Pancreas (tissue), 10 donors: ENCODE data around the gene RARS2. TPM values are rescaled to one million over a fixed set of nuclear protein-coding genes. Genes with fewer than 3 reads are reported as not detected.
"Not testable (repeated sequence)": the region's sequence is repeated elsewhere in the genome, so short reads cannot be mapped to it uniquely, and the experiment has no call there.

Source experiments
- ATAC-seq, 4 donors: fragments of 200-7000 bp; cut with Tn5 transposase; one replicate each; pipeline versions ENCODE4 v1.8.0 to v1.9.1; 2020; ENCODE audit warnings: mild to moderate bottlenecking in 4 of 4, moderate library complexity in 4 of 4
- DNase-seq, 6 donors: peaks; one replicate each; pipeline ENCODE4 v3.0.0-alpha.2; 2020
- FAIRE-seq: peaks from 2 replicates; lab custom pipeline; 2012; peaks lifted over from hg19 to GRCh38; lab: Jason Lieb, UNC
- H3K27ac ChIP-seq, 4 donors: fragments of 200-600 bp; sonication (generic); 1 replicate in 3 of 4; 2 replicates in 1 of 4; pipeline versions ENCODE4 v1.5.0 to v1.8.0; 2020
- H3K27me3 ChIP-seq, 4 donors: fragments of 200-600 bp; one replicate each; pipeline ENCODE4 v1.8.0; 2021
- H3K36me3 ChIP-seq, 3 donors: fragments of 200-600 bp; sonication (generic) in 1 of 3; one replicate each; pipeline versions ENCODE4 v1.5.0 to v1.8.0; 2020 to 2021
- H3K4me1 ChIP-seq, 3 donors: fragments of 200-600 bp; one replicate each; pipeline ENCODE4 v1.8.0; 2021
- H3K4me3 ChIP-seq, 4 donors: fragments of 200-600 bp; sonication (generic) in 2 of 4; one replicate each; pipeline versions ENCODE4 v1.5.0 to v1.8.0; 2020 to 2021
- H3K9me3 ChIP-seq, 4 donors: fragments of 200-600 bp; one replicate each; pipeline ENCODE4 v1.8.0; 2021
- WGBS, 2 donors: extraction: QIAGEN DNeasy Blood & Tissue Kit; methylation state at CpG; one replicate each; pipeline ENCODE4 v1.1.7; 2013; 5-methylcytosine and 5-hydroxymethylcytosine counted together
- intact Hi-C, 3 donors: fragments of 100-400 bp; cut with DNase I; formaldehyde crosslinking; loops; one replicate each; pipeline versions ENCODE4 v1.11.1 to v1.14.2; 2022
- polyA plus RNA-seq, 2 donors: library from polyadenylated mRNA; stranded (reverse); fragments of 200-250 nt; gene quantifications; one replicate each; pipeline ENCODE4 v1.2.3, GENCODE V29; 2013
- total RNA-seq, 6 donors: library from RNA; stranded (reverse); fragmentation: NEBNext Ultra II Directional in 4 of 6; extraction: Animal tissue kit (Norgen Biotek cat#: 25700) in 4 of 6; gene quantifications; one replicate each; pipeline versions ENCODE4 v1.2.1 to v1.2.4, GENCODE V29; 2021 to 2023
- TF ChIP-seq, protein P1 (sequence below), 4 donors: fragments of 200-600 bp; sonication (generic) in 3 of 4; IDR thresholded peaks; one replicate each; pipeline versions ENCODE4 v1.5.0 to v1.8.0; 2021; ENCODE audit warnings: antibody characterized with exemption in 4 of 4
- donor health status: healthy with polysubstance abuse.
- donor health status: DM: no; HTN: no; CAD: no; lungs with moderate emphysema.
- donor health status: DM: no; HTN: no; CAD: no.
- donor health status: control.
- donor health status: control.
- donor health status: Bipolar disorder and iron deficiency.
- donor health status: DM: yes; HTN: yes; CAD: no.
- donor health status: DM: no; HTN: no; CAD: no.
- donor health status: DM: no; HTN: no; CAD: no.
- donor health status: DM: yes; HTN: yes; CAD: no.

RARS2 gene
- total and polyA plus RNA-seq, 8 donors = 7.5 to 21.7 (median 16.4) TPM

DNA sequence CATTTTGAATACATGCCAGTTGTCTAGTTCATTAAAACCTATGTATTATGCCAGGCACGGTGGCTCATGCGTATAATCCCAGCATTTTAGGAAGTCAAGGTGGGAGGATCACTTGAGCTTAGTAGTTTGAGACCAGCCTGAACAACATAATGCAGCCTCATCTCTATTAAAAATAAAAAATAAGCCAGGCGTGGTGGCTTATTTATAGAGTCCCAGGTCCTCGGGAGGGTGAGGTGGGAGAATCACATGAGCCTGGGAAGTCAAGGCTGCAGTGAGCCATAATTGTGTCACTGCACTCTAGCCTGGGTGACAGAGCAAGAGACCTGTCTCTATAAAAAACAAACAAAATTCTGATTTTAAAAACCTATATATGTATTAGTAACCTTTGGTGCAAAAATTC is 27.6 kb upstream of the RARS2 start:
- Histone ChIP-seq H3K4me1 (no peaks in the 10 kb centered on the region), H3K36me3 (peaks cover 0 to 7% (median 3%) of the 10 kb centered on the region in 3 donors), H3K27me3 (no peaks in the 10 kb centered on the region), H3K9me3 (no peaks in the 10 kb centered on the region), H3K27ac (no peak overlapping the region), H3K4me3 (no peak overlapping the region)
- ATAC-seq (no peak), DNase-seq (no peak), FAIRE-seq (no peak)
- intact Hi-C loops = no loop called here
- 95% methylated on average over 4 of the region's 4 CpGs for WGBS, 2 donors
- TF ChIP-seq, protein P1, sequence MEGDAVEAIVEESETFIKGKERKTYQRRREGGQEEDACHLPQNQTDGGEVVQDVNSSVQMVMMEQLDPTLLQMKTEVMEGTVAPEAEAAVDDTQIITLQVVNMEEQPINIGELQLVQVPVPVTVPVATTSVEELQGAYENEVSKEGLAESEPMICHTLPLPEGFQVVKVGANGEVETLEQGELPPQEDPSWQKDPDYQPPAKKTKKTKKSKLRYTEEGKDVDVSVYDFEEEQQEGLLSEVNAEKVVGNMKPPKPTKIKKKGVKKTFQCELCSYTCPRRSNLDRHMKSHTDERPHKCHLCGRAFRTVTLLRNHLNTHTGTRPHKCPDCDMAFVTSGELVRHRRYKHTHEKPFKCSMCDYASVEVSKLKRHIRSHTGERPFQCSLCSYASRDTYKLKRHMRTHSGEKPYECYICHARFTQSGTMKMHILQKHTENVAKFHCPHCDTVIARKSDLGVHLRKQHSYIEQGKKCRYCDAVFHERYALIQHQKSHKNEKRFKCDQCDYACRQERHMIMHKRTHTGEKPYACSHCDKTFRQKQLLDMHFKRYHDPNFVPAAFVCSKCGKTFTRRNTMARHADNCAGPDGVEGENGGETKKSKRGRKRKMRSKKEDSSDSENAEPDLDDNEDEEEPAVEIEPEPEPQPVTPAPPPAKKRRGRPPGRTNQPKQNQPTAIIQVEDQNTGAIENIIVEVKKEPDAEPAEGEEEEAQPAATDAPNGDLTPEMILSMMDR (IDR thresholded peaks at IDR 0.05) = no peak

DNA sequence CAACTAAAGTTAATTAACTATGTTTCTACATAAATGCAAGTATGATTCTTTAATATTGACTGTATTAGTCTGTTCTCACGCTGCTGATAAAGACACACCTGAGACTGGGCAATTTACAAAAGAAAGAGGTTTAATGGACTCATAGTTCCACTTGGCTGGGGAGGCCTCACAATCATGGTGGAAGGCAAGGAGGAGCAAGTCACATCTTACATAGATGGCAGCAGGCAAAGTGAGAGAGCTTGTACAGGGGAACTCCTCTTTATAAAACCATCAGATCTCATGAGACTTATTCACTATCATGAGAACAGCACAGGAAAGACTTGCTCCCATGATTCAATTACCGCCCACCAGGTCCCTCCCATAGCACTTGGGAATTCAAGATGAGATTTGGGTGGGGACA is 23.2 kb upstream of the RARS2 start:
- H3K9me3 ChIP-seq, H3K27ac ChIP-seq, DNase-seq, H3K4me3 ChIP-seq, intact Hi-C loops, FAIRE-seq, H3K4me1 ChIP-seq, ATAC-seq, H3K27me3 ChIP-seq: not testable (repeated sequence)
- peaks cover 0 to 16% (median 3%) of the 10 kb centered on the region in 3 donors for H3K36me3 ChIP-seq
- 99 to 100% methylated on average over 2 of the region's 2 CpGs for WGBS, 2 donors

DNA sequence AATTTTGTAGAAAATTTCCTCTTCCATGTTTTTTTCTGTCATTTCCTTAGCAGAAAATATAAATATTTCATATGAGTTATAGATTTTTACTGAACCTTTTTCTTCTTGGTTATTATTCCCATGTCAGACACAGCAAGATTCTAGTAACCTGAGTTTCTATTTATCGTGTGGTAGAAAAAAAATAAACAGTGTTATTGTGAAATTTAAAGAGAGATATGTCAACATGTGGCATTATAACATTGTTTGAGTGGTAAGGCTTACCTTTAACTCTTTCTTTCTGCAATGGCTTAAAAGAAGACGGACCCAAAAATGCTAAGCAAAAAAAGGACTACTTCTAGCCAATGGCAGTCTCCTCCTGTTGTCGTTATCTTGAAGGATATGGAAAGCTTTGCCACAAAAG is 19.0 kb upstream of the RARS2 start:
- H3K36me3 ChIP-seq = peaks cover 0 to 24% (median 3%) of the 10 kb centered on the region in 3 donors
- no peak for FAIRE-seq
- ATAC-seq = no peak
- no peak for DNase-seq
- TF ChIP-seq, protein P1 (IDR thresholded peaks at IDR 0.05) = no peak
- H3K27ac ChIP-seq = no peak overlapping the region
- H3K4me3 ChIP-seq = no peak overlapping the region
- no peaks in the 10 kb centered on the region for H3K9me3 ChIP-seq
- WGBS, 2 donors = 77 to 89% methylated on average over 3 of the region's 3 CpGs
- no peaks in the 10 kb centered on the region for H3K4me1 ChIP-seq
- intact Hi-C loops = no loop called here
- no peaks in the 10 kb centered on the region for H3K27me3 ChIP-seq

DNA sequence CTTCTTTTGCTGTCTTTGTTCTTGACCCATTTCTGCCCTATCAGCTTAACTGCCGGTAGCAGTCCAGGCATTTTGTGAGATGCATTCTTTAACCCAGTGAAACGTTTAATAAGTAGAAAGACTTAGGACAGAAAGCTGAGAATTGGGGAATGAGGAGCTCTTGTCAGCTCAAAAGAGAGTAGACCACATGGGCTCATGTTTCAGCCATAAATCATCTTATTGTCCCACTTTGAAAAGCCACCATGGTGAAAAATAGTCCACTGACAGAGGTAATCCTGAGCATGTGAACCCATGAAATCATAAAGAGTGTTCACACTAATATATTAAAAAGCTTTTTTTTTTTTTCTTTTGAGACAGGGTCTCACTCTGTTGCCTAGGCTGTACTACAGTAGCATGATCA is 16.4 kb upstream of the RARS2 start:
- Histone ChIP-seq H3K27me3 (no peaks in the 10 kb centered on the region), H3K4me1 (no peaks in the 10 kb centered on the region), H3K4me3 (no peak overlapping the region), H3K27ac (no peak overlapping the region), H3K9me3 (no peaks in the 10 kb centered on the region), H3K36me3 (peaks cover 0 to 17% (median 0%) of the 10 kb centered on the region in 3 donors)
- intact Hi-C loops = no loop called here
- 75 to 79% methylated on average over 2 of the region's 2 CpGs for WGBS, 2 donors
- DNase-seq (no peak), ATAC-seq (no peak), FAIRE-seq (no peak)
- TF ChIP-seq, protein P1 (IDR thresholded peaks at IDR 0.05) = no peak

DNA sequence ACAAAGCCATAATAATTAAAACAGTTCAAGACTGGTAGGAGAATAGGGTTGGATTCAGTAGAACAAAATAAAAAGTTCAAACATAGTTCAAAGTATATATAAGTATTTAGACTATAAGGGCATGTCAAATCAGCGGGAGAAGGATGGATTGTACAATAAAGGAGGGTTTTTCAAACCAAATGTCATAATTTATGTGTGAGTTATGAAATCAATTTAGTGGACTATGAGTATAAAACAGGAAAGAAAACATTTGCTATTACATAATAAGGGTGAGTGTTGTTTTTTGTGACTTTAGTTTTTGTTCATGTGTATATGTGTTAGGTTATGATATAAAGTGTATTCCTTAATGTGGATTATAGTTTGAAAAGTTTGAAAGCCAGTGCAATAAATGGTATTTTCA is 10.8 kb upstream of the RARS2 start:
- Histone ChIP-seq H3K9me3 (no peaks in the 10 kb centered on the region), H3K4me1 (no peaks in the 10 kb centered on the region), H3K27ac (no peak overlapping the region), H3K4me3 (no peak overlapping the region), H3K36me3 (no peaks in the 10 kb centered on the region), H3K27me3 (no peaks in the 10 kb centered on the region)
- TF ChIP-seq, protein P1 (IDR thresholded peaks at IDR 0.05) = no peak
- intact Hi-C loops = no loop called here
- 93 to 100% methylated on average over 1 of the region's 1 CpG for WGBS, 2 donors
- ATAC-seq = no peak
- FAIRE-seq = no peak
- no peak for DNase-seq
